SK-N-SH (cell line): Measurements from ENCODE around the gene FTSJ1. TPM values are rescaled to one million over a fixed set of nuclear protein-coding genes. Genes with fewer than 3 reads are reported as not detected.
A peak's percentile ranks its signal among the peaks of the same experiment; 100 is the strongest.

Experiments
- CTCF ChIA-PET: fragments of 300-600, 350-600 bp; formaldehyde crosslinking; extraction: SDS; loops from one replicate; lab custom pipeline; 2021; lab: Yijun Ruan, JAX
- POLR2A ChIA-PET: fragments of 350-600 bp; sonication (Branson Sonifier 250); formaldehyde crosslinking; extraction: SDS; loops from one replicate; lab custom pipeline; 2020; ENCODE audit warnings: antibody characterized with exemption, inconsistent platforms; lab: Yijun Ruan, JAX
- DNase-seq: peaks from one replicate; pipeline ENCODE4 v3.0.0; 2012
- H2AFZ ChIP-seq: fragments of 200-600 bp; sonication (generic); 2 replicates; pipeline ENCODE4 v1.8.1; 2016; ENCODE audit warnings: antibody characterized with exemption, mild to moderate bottlenecking, low read depth
- H3F3A ChIP-seq: fragments of 200-600 bp; sonication (generic); replicated peaks from 2 replicates; pipeline ENCODE3; 2016; ENCODE audit warnings: antibody characterized with exemption, mild to moderate bottlenecking; ENCODE audit not compliant: insufficient read depth
- H3K27ac ChIP-seq, 2 experiments: fragments of 200-500 bp in 1 of 2; fragments of 200-600 bp in 1 of 2; sonication (Bioruptor generic) in 1 of 2; sonication (generic), shearing (Covaris generic) in 1 of 2; 2 replicates each; pipeline versions ENCODE4 v1.5.1 to v1.6.1; 2014 to 2016; ENCODE audit warnings: low read depth in 2 of 2, inconsistent platforms in 1 of 2, low read length in 1 of 2, mild to moderate bottlenecking in 1 of 2, mixed read lengths in 1 of 2
- H3K27me3 ChIP-seq: fragments of 200-600 bp; sonication (generic), shearing (Covaris generic); 2 replicates; pipeline ENCODE4 v1.6.1; 2016; ENCODE audit warnings: mixed run types; ENCODE audit not compliant: insufficient read depth
- H3K36me3 ChIP-seq, 2 experiments: fragments of 200-500 bp in 1 of 2; fragments of 200-600 bp in 1 of 2; sonication (Bioruptor generic) in 1 of 2; sonication (generic) in 1 of 2; replicated peaks in 1 of 2; 2 replicates each; pipeline versions ENCODE3 to v1.5.1; 2014 to 2016; ENCODE audit warnings: low read length in 1 of 2, mild to moderate bottlenecking in 1 of 2; ENCODE audit not compliant: insufficient read depth in 2 of 2, control insufficient read depth in 1 of 2
- H3K4me1 ChIP-seq, 2 experiments: fragments of 200-500 bp in 1 of 2; fragments of 200-600 bp in 1 of 2; sonication (Bioruptor generic) in 1 of 2; sonication (generic), shearing (Covaris generic) in 1 of 2; 2 replicates each; pipeline versions ENCODE4 v1.5.1 to v1.6.1; 2014 to 2016; ENCODE audit warnings: low read depth in 1 of 2, low read length in 1 of 2, mixed run types in 1 of 2; ENCODE audit not compliant: insufficient read depth in 2 of 2, control insufficient read depth in 1 of 2
- H3K4me2 ChIP-seq: fragments of 200-600 bp; sonication (generic), shearing (Covaris generic); 2 replicates; pipeline ENCODE4 v1.6.1; 2017; ENCODE audit warnings: mixed run types
- H3K4me3 ChIP-seq, 2 experiments: fragments of 200-500 bp in 1 of 2; fragments of 200-600 bp in 1 of 2; sonication (Bioruptor generic) in 1 of 2; sonication (generic), shearing (Covaris generic) in 1 of 2; 2 replicates each; pipeline versions ENCODE4 v1.5.1 to v1.8.1; 2014 to 2016; ENCODE audit warnings: low read depth in 2 of 2, inconsistent platforms in 1 of 2, low read length in 1 of 2, mild to moderate bottlenecking in 1 of 2, mixed read lengths in 1 of 2, moderate library complexity in 1 of 2
- H3K79me2 ChIP-seq: fragments of 200-600 bp; sonication (generic); 2 replicates; pipeline ENCODE4 v1.8.1; 2017; ENCODE audit warnings: mild to moderate bottlenecking; ENCODE audit not compliant: insufficient read depth
- H3K9ac ChIP-seq: fragments of 200-600 bp; sonication (generic); 2 replicates; pipeline ENCODE4 v1.6.1; 2017; ENCODE audit warnings: mixed run types
- H3K9me2 ChIP-seq: fragments of 200-600 bp; sonication (generic); 2 replicates; pipeline ENCODE4 v1.6.1; 2017; ENCODE audit warnings: mixed run types
- H3K9me3 ChIP-seq: fragments of 200-600 bp; sonication (generic); 2 replicates; pipeline ENCODE4 v1.6.1; 2017; ENCODE audit warnings: mixed run types, mild to moderate bottlenecking, moderate library complexity
- H4K20me1 ChIP-seq: fragments of 200-600 bp; sonication (generic); 2 replicates; pipeline ENCODE4 v1.6.1; 2017; ENCODE audit warnings: mild to moderate bottlenecking, mixed run types; ENCODE audit not compliant: insufficient read depth
- EP300 ChIP-seq, 2 experiments: IDR thresholded peaks; 2 replicates each; pipeline versions ENCODE4 v1.4.0 to v1.6.1; 2012; ENCODE audit warnings: borderline replicate concordance in 1 of 2, low read depth in 1 of 2, low read length in 1 of 2
- EZH2phosphoT487 ChIP-seq: fragments of 200-600 bp; sonication (generic); IDR thresholded peaks from 2 replicates; pipeline ENCODE4 v1.6.1; 2017; ENCODE audit warnings: low read depth, mixed run types, mild to moderate bottlenecking, antibody characterized with exemption, moderate library complexity, borderline replicate concordance
- FOXM1 ChIP-seq: IDR thresholded peaks from 2 replicates; pipeline ENCODE4 v1.4.0; 2012; ENCODE audit warnings: low read depth, mild to moderate bottlenecking
- GABPA ChIP-seq: IDR thresholded peaks from 2 replicates; pipeline ENCODE4 v1.4.0; 2012; ENCODE audit warnings: low read depth, mild to moderate bottlenecking
- GATA2 ChIP-seq: sonication (generic); formaldehyde crosslinking; IDR thresholded peaks from 2 replicates; pipeline ENCODE4 v1.5.0; 2020; ENCODE audit warnings: mild to moderate bottlenecking, missing genetic modification reagents
- IRF3 ChIP-seq: fragments of 150-350 bp; IDR thresholded peaks from 2 replicates; pipeline ENCODE4 v1.6.1; 2016; ENCODE audit warnings: mild to moderate bottlenecking, low read depth, low read length
- MAX ChIP-seq: IDR thresholded peaks from 2 replicates; pipeline ENCODE4 v1.4.0; 2012; ENCODE audit warnings: low read depth
- MEF2A ChIP-seq: IDR thresholded peaks from 2 replicates; pipeline ENCODE4 v1.4.0; 2012; ENCODE audit warnings: low read depth, borderline replicate concordance
- NRF1 ChIP-seq: IDR thresholded peaks from 2 replicates; pipeline ENCODE4 v1.6.1; 2012; ENCODE audit warnings: low read depth, mild to moderate bottlenecking, low read length
- PBX3 ChIP-seq: IDR thresholded peaks from 2 replicates; pipeline ENCODE4; 2012
- POLR2AphosphoS5 ChIP-seq: IDR thresholded peaks from 2 replicates; pipeline ENCODE4 v1.6.1; 2012; ENCODE audit warnings: low read depth, low read length
- RAD21 ChIP-seq: IDR thresholded peaks from 2 replicates; pipeline ENCODE4 v1.6.1; 2012; ENCODE audit warnings: mild to moderate bottlenecking, low read length
- RCOR1 ChIP-seq: fragments of 150-350 bp; IDR thresholded peaks from 2 replicates; pipeline ENCODE4 v1.6.1; 2017; ENCODE audit warnings: antibody characterized with exemption, low read length
- REST ChIP-seq: IDR thresholded peaks from 2 replicates; pipeline ENCODE4 v1.6.1; 2012; ENCODE audit warnings: mild to moderate bottlenecking, low read depth, low read length, moderate library complexity
- RFX5 ChIP-seq: IDR thresholded peaks from 2 replicates; pipeline ENCODE4 v1.6.1; 2012; ENCODE audit warnings: mild to moderate bottlenecking, improper control_type of control experiment, low read length
- SMC3 ChIP-seq: IDR thresholded peaks from 2 replicates; pipeline ENCODE4 v1.6.1; 2012; ENCODE audit warnings: low read depth, low read length, improper control_type of control experiment
- TCF12 ChIP-seq: IDR thresholded peaks from 2 replicates; pipeline ENCODE4 v1.4.0; 2012
- TEAD4 ChIP-seq: IDR thresholded peaks from 2 replicates; pipeline ENCODE4 v1.4.0; 2012; ENCODE audit warnings: mild to moderate bottlenecking, borderline replicate concordance; ENCODE audit not compliant: insufficient read depth
- USF1 ChIP-seq: IDR thresholded peaks from 2 replicates; pipeline ENCODE4 v1.4.0; 2012; ENCODE audit warnings: low read depth, borderline replicate concordance
- YY1 ChIP-seq: IDR thresholded peaks from 2 replicates; pipeline ENCODE4 v1.4.0; 2012; ENCODE audit warnings: low read depth, mild to moderate bottlenecking
- WGBS: methylation state at CpG from one replicate; pipeline ENCODE4 v1.1.6; 2017; ENCODE audit warnings: low lambda C conversion rate; 5-methylcytosine and 5-hydroxymethylcytosine counted together
- polyA plus RNA-seq, 3 experiments: library from polyadenylated mRNA; depleted of rRNA; stranded (reverse); fragments of >200 nt; gene quantifications; 2 replicates each; pipeline ENCODE4 v1.2.3, GENCODE V29; 2012

FTSJ1 gene
- polyA plus RNA-seq, 1 of the 3 experiments (the other 2 are of a cell fraction), result 34.1 TPM

- DNase-seq, result no peak
- Histone ChIP-seq H2AFZ (no peak overlapping the region), H3K9ac (no peak overlapping the region), H3K9me3 (no peaks in the 10 kb centered on the region), H3K9me2 (no peaks in the 10 kb centered on the region), H3K27ac (peak overlapping the region in 1 of 2 experiments; percentile 43; a peak in 2 of 4 replicates), H3K4me3 (no peak overlapping the region), H3K4me2 (peak overlapping the region; percentile 3; the same call in 1 of the 2 replicates), H3K79me2 (no peaks in the 10 kb centered on the region), H3F3A (no peaks in the 10 kb centered on the region), H3K27me3 (no peaks in the 10 kb centered on the region; the same call in 1 of the 2 replicates), H3K36me3 (no peaks in the 10 kb centered on the region), H4K20me1 (no peaks in the 10 kb centered on the region), H3K4me1 (no peaks in the 10 kb centered on the region)
- POLR2A ChIA-PET, result no interaction called here
- no peak for TF ChIP-seq POLR2AphosphoS5
- TF ChIP-seq IRF3, result no peak
- TF ChIP-seq REST, result no peak
- no peak for TF ChIP-seq USF1
- no peak for TF ChIP-seq RFX5
- no peak for TF ChIP-seq PBX3
- no peak for TF ChIP-seq TEAD4
- no peak for TF ChIP-seq SMC3
- TF ChIP-seq TCF12, result no peak
- TF ChIP-seq EZH2phosphoT487, result no peak
- TF ChIP-seq RCOR1, result no peak
- no peak for TF ChIP-seq YY1
- no peak for TF ChIP-seq GATA2
- TF ChIP-seq MEF2A, result no peak
- TF ChIP-seq RAD21, result no peak
- TF ChIP-seq NRF1, result no peak
- no peak for TF ChIP-seq GABPA
- no peak for TF ChIP-seq EP300 (IDR thresholded peaks at IDR 0.05; ENCODE audit: borderline replicate concordance in 1 of 2, low read depth in 1 of 2, low read length in 1 of 2)
- no peak for TF ChIP-seq FOXM1
- TF ChIP-seq MAX, result no peak
- CTCF ChIA-PET, result no interaction called here
- WGBS, result 38% methylated on average over 5 of the region's 5 CpGs
Measured at GRCh38 chrX:48497871-48498270, 21.9 kb downstream of the FTSJ1 start.
